Panc1 (cell line): Measurements from ENCODE around the gene IKZF4. TPM values are rescaled to one million over a fixed set of nuclear protein-coding genes. Genes with fewer than 3 reads are reported as not detected.
"Not testable (repeated sequence)": the region's sequence is repeated elsewhere in the genome, so short reads cannot be mapped to it uniquely, and the experiment has no call there.

ENCODE experiments used
- ATAC-seq: fragments of 200-7000 bp; cut with Tn5 transposase; 2 replicates; pipeline ENCODE4 v1.9.1; 2020; ENCODE audit warnings: mild to moderate bottlenecking, moderate library complexity
- BruUV-seq: library from RNA; stranded (reverse); fragments of 400-500 nt; replicated peaks from 2 replicates; lab custom pipeline; 2021; lab: Mats Ljungman, UMichigan
- CTCF ChIA-PET: fragments of 300-600 bp; sonication (Branson Sonifier 250); formaldehyde crosslinking; loops from one replicate; lab custom pipeline; 2022; ENCODE audit warnings: antibody characterized with exemption; lab: Charles Lee
- POLR2A ChIA-PET: fragments of 300-600 bp; sonication (Branson Sonifier 250); formaldehyde crosslinking; loops from one replicate; lab custom pipeline; 2022; ENCODE audit warnings: antibody characterized with exemption; lab: Charles Lee
- DNase-seq: peaks from one replicate; pipeline ENCODE4 v3.0.0-alpha.2; 2010; ENCODE audit warnings: low read depth, low spot score
- H3K27ac ChIP-seq: 2 replicates; pipeline ENCODE4 v1.5.1; 2011; ENCODE audit warnings: mild to moderate bottlenecking, low read length, inconsistent platforms
- H3K27me3 ChIP-seq: fragments of 200-500 bp; sonication (Bioruptor generic); 2 replicates; pipeline ENCODE4 v1.6.0; 2014; ENCODE audit warnings: low read length, inconsistent platforms; ENCODE audit not compliant: control insufficient read depth, insufficient read depth
- H3K36me3 ChIP-seq: fragments of 200-500 bp; sonication (Bioruptor generic); 2 replicates; pipeline ENCODE4 v1.5.1; 2014; ENCODE audit warnings: inconsistent platforms, mild to moderate bottlenecking, low read length, moderate library complexity; ENCODE audit not compliant: control insufficient read depth, insufficient read depth
- H3K4me1 ChIP-seq: 2 replicates; pipeline ENCODE4 v1.5.1; 2011; ENCODE audit warnings: inconsistent platforms, mild to moderate bottlenecking, low read length, moderate library complexity; ENCODE audit not compliant: control insufficient read depth, insufficient read depth
- H3K4me3 ChIP-seq, 2 experiments: 2 replicates each; pipeline ENCODE4 v1.5.1; 2011 to 2012; ENCODE audit warnings: low read depth in 2 of 2, low read length in 2 of 2, mild to moderate bottlenecking in 2 of 2, inconsistent platforms in 1 of 2, moderate library complexity in 1 of 2
- H3K9me3 ChIP-seq: fragments of 200-500 bp; sonication (Bioruptor generic); 2 replicates; pipeline ENCODE4 v1.5.1; 2014; ENCODE audit warnings: low read depth, mild to moderate bottlenecking, inconsistent platforms, low read length, moderate library complexity; ENCODE audit not compliant: control insufficient read depth, insufficient read depth
- CTCF ChIP-seq: fragments of 450-650 bp; IDR thresholded peaks from 2 replicates; pipeline ENCODE4 v1.5.1; 2017; ENCODE audit warnings: mild to moderate bottlenecking
- POLR2AphosphoS5 ChIP-seq: IDR thresholded peaks from 2 replicates; pipeline ENCODE4 v1.6.1; 2012; ENCODE audit warnings: mild to moderate bottlenecking, low read depth, low read length, moderate library complexity
- REST ChIP-seq, 2 experiments: IDR thresholded peaks; 2 replicates each; pipeline ENCODE4 v1.6.1; 2011 to 2012; ENCODE audit warnings: low read depth in 2 of 2, control low read depth in 1 of 2, low read length in 1 of 2, mild to moderate bottlenecking in 1 of 2, moderate library complexity in 1 of 2; ENCODE audit not compliant: insufficient read depth in 1 of 2
- SIN3A ChIP-seq: IDR thresholded peaks from 2 replicates; pipeline ENCODE4 v1.6.1; 2012; ENCODE audit warnings: low read depth, mild to moderate bottlenecking, low read length, moderate library complexity, borderline replicate concordance; ENCODE audit not compliant: insufficient read depth
- TCF7L2 ChIP-seq: IDR thresholded peaks from 2 replicates; pipeline ENCODE4 v1.6.1; 2011; ENCODE audit warnings: mild to moderate bottlenecking, low read depth, low read length, inconsistent platforms
- in situ Hi-C: cut with HindIII; loops from 2 replicates; pipeline ENCODE4 v1.10.0; 2016; ENCODE audit warnings: low sequenced_read_pairs, low pct_unique_long_range_greater_than_20kb
- intact Hi-C: fragments of 100-400 bp; cut with micrococcal nuclease; formaldehyde crosslinking; loops from one replicate; pipeline ENCODE4 v1.10.0; 2022; ENCODE audit not compliant: unreplicated experiment
- total RNA-seq: library from RNA; stranded (reverse); gene quantifications from one replicate; pipeline ENCODE4 v1.2.1, GENCODE V29; 2021; ENCODE audit not compliant: unreplicated experiment

IKZF4 gene
- total RNA-seq, 1 experiment from 2014 or later: 6.9 TPM

GRCh38 chr12:56053407-56053893, 32.6 kb downstream of the IKZF4 start:
- Histone ChIP-seq H3K27ac (no peak overlapping the region), H3K27me3 (no peaks in the 10 kb centered on the region), H3K36me3 (no peaks in the 10 kb centered on the region), H3K4me1 (no peaks in the 10 kb centered on the region), H3K9me3 (no peaks in the 10 kb centered on the region), H3K4me3 (no peak overlapping the region)
- no peak for ATAC-seq
- in situ Hi-C loops (no loop called here), intact Hi-C loops (no loop called here)
- BruUV-seq: no TSS peak
- TF ChIP-seq TCF7L2: no peak
- no peak for TF ChIP-seq SIN3A
- TF ChIP-seq REST (IDR thresholded peaks at IDR 0.05; ENCODE audit: insufficient read depth in 1 of 2, low read depth in 2 of 2, low read length in 1 of 2): no peak
- DNase-seq: no peak
- ChIA-PET POLR2A (interaction anchor here (0.6 to 0.7 kb wide), 2 partner anchors 24 to 300 kb away, joined by 3 to 4 read pairs; no protein-coding TSS in a partner anchor), CTCF (interaction anchor here (0.6 to 0.7 kb wide), 2 partner anchors 17 to 193 kb away, joined by 4 read pairs; no protein-coding TSS in a partner anchor)

- DNase-seq, in situ Hi-C loops, H3K27ac ChIP-seq, POLR2A ChIA-PET, H3K36me3 ChIP-seq, H3K4me3 ChIP-seq, ATAC-seq, intact Hi-C loops, H3K4me1 ChIP-seq, BruUV-seq, H3K9me3 ChIP-seq, CTCF ChIA-PET, H3K27me3 ChIP-seq: not testable (repeated sequence)
Observed at GRCh38 chr12:56059964-56060363, 39.1 kb downstream of the IKZF4 start.

GRCh38 chr12:56061982-56062381, 41.1 kb downstream of the IKZF4 start:
- ChIA-PET POLR2A (no interaction called here), CTCF (no interaction called here)
- in situ Hi-C loops: no loop called here
- H3K4me3 ChIP-seq: no peak overlapping the region
- H3K27me3 ChIP-seq: no peaks in the 10 kb centered on the region
- no peaks in the 10 kb centered on the region for H3K4me1 ChIP-seq
- ATAC-seq (peak; percentile 34; the same call in 1 of the 2 replicates), DNase-seq (no peak)
- H3K27ac ChIP-seq: no peak overlapping the region
- intact Hi-C loops: no loop called here
- BruUV-seq: no TSS peak
- H3K36me3 ChIP-seq: no peaks in the 10 kb centered on the region
- no peaks in the 10 kb centered on the region for H3K9me3 ChIP-seq
- TF ChIP-seq SIN3A (no peak), REST (IDR thresholded peaks at IDR 0.05; ENCODE audit: insufficient read depth in 1 of 2, low read depth in 2 of 2, low read length in 1 of 2) (no peak), CTCF (no peak), TCF7L2 (no peak), POLR2AphosphoS5 (no peak)
